Uterus (tissue), 4 donors: ENCODE measurements around the gene RHBDD3. TPM values are rescaled to one million over a fixed set of nuclear protein-coding genes. Genes with fewer than 3 reads are reported as not detected.

Experiments
- DNase-seq, 2 donors: peaks; one replicate each; pipeline ENCODE4 v3.0.0-alpha.2; 2019 to 2020
- H3K27ac ChIP-seq, 2 donors: fragments of 200-600 bp; sonication (generic); 1 replicate in 1 of 2; 2 replicates in 1 of 2; pipeline ENCODE4 v1.5.1; 2016 to 2018
- H3K27me3 ChIP-seq, 2 donors: fragments of 200-600 bp; sonication (generic); one replicate each; pipeline ENCODE4 v1.5.1; 2018 to 2019; ENCODE audit warnings: control low read depth in 1 of 2
- H3K36me3 ChIP-seq, 2 donors: fragments of 200-600 bp; sonication (generic); one replicate each; pipeline ENCODE4 v1.5.1; 2019; ENCODE audit warnings: control low read depth in 1 of 2
- H3K4me1 ChIP-seq, 2 donors: fragments of 200-600 bp; sonication (generic); one replicate each; pipeline ENCODE4 v1.5.1; 2018 to 2019; ENCODE audit warnings: control low read depth in 1 of 2
- H3K4me3 ChIP-seq, 2 donors: fragments of 200-600 bp; sonication (generic); 1 replicate in 1 of 2; 2 replicates in 1 of 2; pipeline ENCODE4 v1.5.1; 2018 to 2019; ENCODE audit warnings: mild to moderate bottlenecking in 1 of 2
- H3K9me3 ChIP-seq, 2 donors: fragments of 200-600 bp; sonication (generic); one replicate each; pipeline ENCODE4 v1.5.1; 2019; ENCODE audit warnings: control low read depth in 1 of 2
- POLR2A ChIP-seq, 2 donors: fragments of 450-650 bp; IDR thresholded peaks; one replicate each; pipeline ENCODE4 v1.6.1; 2016; ENCODE audit warnings: antibody characterized with exemption in 2 of 2, mild to moderate bottlenecking in 1 of 2, moderate library complexity in 1 of 2
- intact Hi-C: fragments of 100-400 bp; cut with DNase I; formaldehyde crosslinking; loops from one replicate; pipeline ENCODE4 v1.15.1; 2023; ENCODE audit warnings: low total_unique reads
- total RNA-seq, 4 donors: library from RNA; depleted of rRNA in 3 of 4; stranded (reverse); fragments of >200 nt in 3 of 4; gene quantifications; one replicate each; pipeline versions ENCODE4 v1.1.0 to v1.2.4, GENCODE V29; 2014 to 2023
- TF ChIP-seq, protein P1 (sequence below), 4 experiments: fragments of 200-600 bp in 2 of 4; fragments of 450-650 bp in 2 of 4; sonication (generic) in 2 of 4; IDR thresholded peaks; one replicate each; pipeline ENCODE4 v1.5.1; 2016 to 2019; ENCODE audit warnings: antibody characterized with exemption in 4 of 4, mild to moderate bottlenecking in 2 of 4, moderate library complexity in 1 of 4
- donor health status: DM: yes; HTN: yes; CAD: no.

Gene RHBDD3
- total RNA-seq, result 10 to 100 TPM in 3 of 4 donors, 1 to 10 TPM in 1; 6.5 to 46.6 (median 26.1) TPM

DNA sequence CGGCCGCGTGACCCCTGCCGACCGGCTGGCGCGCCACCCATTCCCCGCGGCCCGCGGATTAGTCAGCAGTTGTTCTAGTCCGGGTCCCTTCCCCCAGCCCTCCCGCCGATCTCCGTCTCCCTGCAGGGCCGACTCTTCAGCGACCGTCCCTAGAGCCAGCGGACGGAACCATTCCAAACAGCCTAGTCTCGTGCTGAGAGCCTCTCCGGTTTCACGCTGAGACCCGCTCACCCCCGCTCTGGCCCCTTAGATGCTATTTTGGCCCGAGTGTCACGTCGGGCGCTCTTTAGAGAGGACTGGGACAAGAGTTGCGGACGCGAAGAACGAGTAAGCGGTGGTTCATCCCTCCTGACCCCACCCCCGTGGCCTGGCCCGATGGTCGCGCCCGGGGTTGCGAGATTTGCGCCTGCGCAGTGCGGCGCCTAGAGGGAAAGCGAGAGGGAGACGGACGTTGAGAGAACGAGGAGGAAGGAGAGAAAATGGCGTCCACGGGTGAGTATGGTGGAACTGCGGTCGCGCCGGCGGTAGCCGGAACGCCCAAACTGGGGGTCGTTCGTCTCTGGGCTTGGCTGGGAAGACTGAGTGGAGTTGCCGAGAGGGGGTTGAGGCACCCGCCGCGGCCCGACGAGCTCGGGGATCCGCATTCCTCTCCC is at the start of gene RHBDD3, which contains the start of gene EWSR1:
RHBDD3 (minus strand) TSS at position 124 of the 653 bp plus-strand sequence. CDS start 2,355 bp downstream, outside the sequence.
EWSR1 (plus strand) TSS at position 411 of the 653 bp plus-strand sequence; CDS start at position 480, 69 bp downstream.
- Histone ChIP-seq H3K27ac (peak within 1 kb of the TSS; percentile 97 to 98), H3K27me3 (no peaks in the 10 kb centered on the region), H3K4me3 (peak within 1 kb of the TSS; percentile 58 to 86), H3K36me3 (no peaks in the 10 kb centered on the region), H3K9me3 (no peaks in the 10 kb centered on the region), H3K4me1 (peaks cover 5 to 12% of the 10 kb centered on the region in 2 donors)
- DNase-seq, result peak; percentile 95 to 97
- peak; percentile 59 to 89 for TF ChIP-seq POLR2A (IDR thresholded peaks at IDR 0.05)
- TF ChIP-seq, protein P1, sequence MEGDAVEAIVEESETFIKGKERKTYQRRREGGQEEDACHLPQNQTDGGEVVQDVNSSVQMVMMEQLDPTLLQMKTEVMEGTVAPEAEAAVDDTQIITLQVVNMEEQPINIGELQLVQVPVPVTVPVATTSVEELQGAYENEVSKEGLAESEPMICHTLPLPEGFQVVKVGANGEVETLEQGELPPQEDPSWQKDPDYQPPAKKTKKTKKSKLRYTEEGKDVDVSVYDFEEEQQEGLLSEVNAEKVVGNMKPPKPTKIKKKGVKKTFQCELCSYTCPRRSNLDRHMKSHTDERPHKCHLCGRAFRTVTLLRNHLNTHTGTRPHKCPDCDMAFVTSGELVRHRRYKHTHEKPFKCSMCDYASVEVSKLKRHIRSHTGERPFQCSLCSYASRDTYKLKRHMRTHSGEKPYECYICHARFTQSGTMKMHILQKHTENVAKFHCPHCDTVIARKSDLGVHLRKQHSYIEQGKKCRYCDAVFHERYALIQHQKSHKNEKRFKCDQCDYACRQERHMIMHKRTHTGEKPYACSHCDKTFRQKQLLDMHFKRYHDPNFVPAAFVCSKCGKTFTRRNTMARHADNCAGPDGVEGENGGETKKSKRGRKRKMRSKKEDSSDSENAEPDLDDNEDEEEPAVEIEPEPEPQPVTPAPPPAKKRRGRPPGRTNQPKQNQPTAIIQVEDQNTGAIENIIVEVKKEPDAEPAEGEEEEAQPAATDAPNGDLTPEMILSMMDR (IDR thresholded peaks at IDR 0.05), result peak in 2 of 4 experiments; percentile 18 to 21
- intact Hi-C loops, result no loop called here

- no peaks in the 10 kb centered on the region for H3K9me3 ChIP-seq
- H3K4me3 ChIP-seq, result no peak overlapping the region
- intact Hi-C loops, result no loop called here
- no peak overlapping the region for H3K27ac ChIP-seq
- DNase-seq, result no peak
- H3K4me1 ChIP-seq, result peaks cover 0 to 32% of the 10 kb centered on the region in 2 donors
- TF ChIP-seq POLR2A (IDR thresholded peaks at IDR 0.05), result no peak
- TF ChIP-seq, protein P1 (IDR thresholded peaks at IDR 0.05), result no peak
- H3K36me3 ChIP-seq, result no peaks in the 10 kb centered on the region
- H3K27me3 ChIP-seq, result peaks cover 17 to 21% of the 10 kb centered on the region in 2 donors
Measured at GRCh38 chr22:29316141-29316828, 48.5 kb upstream of the RHBDD3 start.

DNA sequence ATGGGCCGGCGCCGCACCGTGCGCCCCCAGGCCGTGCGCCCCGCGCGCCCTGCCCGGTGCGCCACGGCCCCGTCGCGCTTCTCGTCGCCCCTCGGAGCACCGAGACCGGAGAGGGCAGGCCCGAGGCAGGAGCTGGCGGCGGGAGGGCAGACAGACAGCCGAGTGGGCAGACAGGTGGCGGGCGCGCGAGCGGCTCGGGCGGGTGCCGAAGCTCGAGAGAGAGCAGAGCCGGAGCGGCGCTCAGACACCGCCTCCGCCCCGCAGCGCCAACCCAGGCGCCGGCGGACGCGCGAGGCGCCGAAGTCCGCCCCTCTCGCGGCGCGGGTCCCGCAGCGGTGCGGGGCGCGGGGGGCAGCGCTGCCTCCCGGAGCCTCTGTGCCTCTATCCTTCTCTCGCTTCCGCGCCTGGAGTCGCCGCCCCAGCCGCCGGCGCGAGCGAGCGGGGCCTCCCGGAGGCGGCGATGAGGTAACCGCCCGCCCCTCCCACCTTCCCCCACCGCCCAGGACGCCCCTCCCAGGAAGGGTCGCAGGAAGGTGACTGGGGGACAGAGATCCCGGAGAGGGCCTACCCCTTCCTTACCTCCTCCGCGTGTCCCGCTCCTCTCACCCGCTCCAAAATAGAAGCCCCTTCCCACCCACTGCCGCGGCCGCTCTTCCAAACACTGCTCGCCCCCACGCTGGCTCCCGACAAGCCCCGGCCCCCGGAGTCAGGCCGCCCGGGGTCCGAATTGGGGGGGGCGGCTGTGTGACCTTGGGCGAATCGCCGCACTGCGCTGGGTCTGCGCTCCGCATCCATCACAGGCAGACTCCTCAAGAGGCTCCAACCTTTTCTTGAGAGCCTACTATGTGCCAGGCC is 47.7 kb upstream of the RHBDD3 start, which contains the start of gene RASL10A:
RASL10A (minus strand) TSS at position 412 of the 855 bp plus-strand sequence. CDS start 451 bp downstream, outside the sequence.
- no peak for DNase-seq
- Histone ChIP-seq H3K27me3 (peaks cover 17 to 21% of the 10 kb centered on the region in 2 donors), H3K4me1 (peaks cover 4 to 37% of the 10 kb centered on the region in 2 donors), H3K4me3 (peak within 1 kb of the TSS in 1 of 2 donors; percentile 19), H3K27ac (no peak within 1 kb of the TSS), H3K9me3 (no peaks in the 10 kb centered on the region), H3K36me3 (no peaks in the 10 kb centered on the region)
- intact Hi-C loops, result no loop called here
- TF ChIP-seq, protein P1 (IDR thresholded peaks at IDR 0.05), result no peak
- peak in 1 of 2 donors; percentile 5 for TF ChIP-seq POLR2A (IDR thresholded peaks at IDR 0.05)

GRCh38 chr22:29314537-29315285 is 46.9 kb upstream of the RHBDD3 start:
- Histone ChIP-seq H3K4me1 (peaks cover 7 to 41% of the 10 kb centered on the region in 2 donors), H3K27me3 (peaks cover 17 to 21% of the 10 kb centered on the region in 2 donors), H3K36me3 (no peaks in the 10 kb centered on the region), H3K27ac (no peak overlapping the region), H3K9me3 (no peaks in the 10 kb centered on the region), H3K4me3 (no peak overlapping the region)
- TF ChIP-seq, protein P1 (IDR thresholded peaks at IDR 0.05), result no peak
- TF ChIP-seq POLR2A (IDR thresholded peaks at IDR 0.05), result peak in 1 of 2 donors; percentile 6
- DNase-seq, result no peak
- intact Hi-C loops, result no loop called here
